ENCODE results near the gene C1QTNF9B. TPM values are rescaled to one million over a fixed set of nuclear protein-coding genes. Genes with fewer than 3 reads are reported as not detected.

The C1QTNF9B gene
- total RNA-seq, 1 donor from 2014 or later = not detected

GRCh38 chr13:23848646-23849141 is 48.6 kb downstream of the C1QTNF9B start:
- Mint-ChIP-seq H3K27ac (no peak overlapping the region), H3K27me3 (ENCODE audit: insufficient read depth, low read depth) (no peaks in the 10 kb centered on the region), H3K9me3 (no peaks in the 10 kb centered on the region), H3K36me3 (peaks cover under 1% of the 10 kb centered on the region), H3K4me1 (peaks cover 7% of the 10 kb centered on the region), H3K4me3 (no peak overlapping the region)
- Histone ChIP-seq H3K27ac (no peak overlapping the region), H3K36me3 (no peaks in the 10 kb centered on the region), H3F3A (ENCODE audit: low read depth) (peaks cover 6% of the 10 kb centered on the region), H3K4me3 (no peak overlapping the region), H3K9ac (no peak overlapping the region), H3K4me2 (no peak overlapping the region), H2AFZ (replicated peaks) (no peak overlapping the region), H3K9me3 (ENCODE audit: low read depth) (no peaks in the 10 kb centered on the region), H3K4me1 (peaks cover 10% of the 10 kb centered on the region), H4K20me1 (ENCODE audit: low read depth) (no peaks in the 10 kb centered on the region), H3K27me3 (no peaks in the 10 kb centered on the region), H3K79me2 (ENCODE audit: low read depth) (no peaks in the 10 kb centered on the region)
- TF ChIP-seq, protein P1, sequence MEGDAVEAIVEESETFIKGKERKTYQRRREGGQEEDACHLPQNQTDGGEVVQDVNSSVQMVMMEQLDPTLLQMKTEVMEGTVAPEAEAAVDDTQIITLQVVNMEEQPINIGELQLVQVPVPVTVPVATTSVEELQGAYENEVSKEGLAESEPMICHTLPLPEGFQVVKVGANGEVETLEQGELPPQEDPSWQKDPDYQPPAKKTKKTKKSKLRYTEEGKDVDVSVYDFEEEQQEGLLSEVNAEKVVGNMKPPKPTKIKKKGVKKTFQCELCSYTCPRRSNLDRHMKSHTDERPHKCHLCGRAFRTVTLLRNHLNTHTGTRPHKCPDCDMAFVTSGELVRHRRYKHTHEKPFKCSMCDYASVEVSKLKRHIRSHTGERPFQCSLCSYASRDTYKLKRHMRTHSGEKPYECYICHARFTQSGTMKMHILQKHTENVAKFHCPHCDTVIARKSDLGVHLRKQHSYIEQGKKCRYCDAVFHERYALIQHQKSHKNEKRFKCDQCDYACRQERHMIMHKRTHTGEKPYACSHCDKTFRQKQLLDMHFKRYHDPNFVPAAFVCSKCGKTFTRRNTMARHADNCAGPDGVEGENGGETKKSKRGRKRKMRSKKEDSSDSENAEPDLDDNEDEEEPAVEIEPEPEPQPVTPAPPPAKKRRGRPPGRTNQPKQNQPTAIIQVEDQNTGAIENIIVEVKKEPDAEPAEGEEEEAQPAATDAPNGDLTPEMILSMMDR (IDR thresholded peaks at IDR 0.05) = no peak
- TF ChIP-seq EZH2 (IDR thresholded peaks at IDR 0.05) (no peak), EZH2phosphoT487 (IDR thresholded peaks at IDR 0.05) (no peak)
- DNase-seq (ENCODE audit: low spot score) = no peak

DNA sequence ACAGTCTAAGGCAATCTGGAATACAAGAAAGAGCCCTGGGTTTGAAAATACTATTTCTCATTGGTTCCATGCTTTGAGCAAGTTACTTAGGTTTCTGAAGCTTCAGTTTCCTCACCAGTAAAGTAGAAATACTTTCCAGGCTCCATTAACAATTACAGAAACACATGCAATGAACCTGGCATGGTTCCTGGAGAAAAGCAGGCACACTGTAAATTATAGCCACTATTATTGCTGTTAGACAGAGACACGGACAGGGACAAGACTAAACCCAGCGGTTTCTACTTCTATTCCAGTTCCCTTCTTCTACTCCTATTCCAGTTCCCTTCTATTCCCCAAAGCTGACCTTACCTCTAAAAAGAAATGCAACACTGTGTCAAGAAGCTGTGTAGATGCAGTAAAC is 49.3 kb downstream of the C1QTNF9B start:
- TF ChIP-seq EZH2 (IDR thresholded peaks at IDR 0.05) = no peak
- TF ChIP-seq, protein P1 (IDR thresholded peaks at IDR 0.05) = no peak
- TF ChIP-seq EZH2phosphoT487 (IDR thresholded peaks at IDR 0.05) = no peak
- DNase-seq (ENCODE audit: low spot score) = no peak
- Histone ChIP-seq H3K27ac (no peak overlapping the region), H3K36me3 (no peaks in the 10 kb centered on the region), H4K20me1 (ENCODE audit: low read depth) (no peaks in the 10 kb centered on the region), H3K4me2 (no peak overlapping the region), H3K4me3 (no peak overlapping the region), H3K27me3 (no peaks in the 10 kb centered on the region), H3K79me2 (ENCODE audit: low read depth) (no peaks in the 10 kb centered on the region), H3K9ac (no peak overlapping the region), H2AFZ (replicated peaks) (no peak overlapping the region), H3F3A (ENCODE audit: low read depth) (peaks cover 6% of the 10 kb centered on the region), H3K9me3 (ENCODE audit: low read depth) (no peaks in the 10 kb centered on the region), H3K4me1 (peaks cover 16% of the 10 kb centered on the region)
- peaks cover 13% of the 10 kb centered on the region for H3K4me1 Mint-ChIP-seq
- no peak overlapping the region for H3K27ac Mint-ChIP-seq
- no peaks in the 10 kb centered on the region for H3K36me3 Mint-ChIP-seq
- H3K4me3 Mint-ChIP-seq = no peak overlapping the region
- H3K9me3 Mint-ChIP-seq = no peaks in the 10 kb centered on the region
- no peaks in the 10 kb centered on the region for H3K27me3 Mint-ChIP-seq (ENCODE audit: insufficient read depth, low read depth)

GRCh38 chr13:23847497-23847896 is 49.8 kb downstream of the C1QTNF9B start:
- Histone ChIP-seq H3K4me1 (peaks cover 18% of the 10 kb centered on the region), H3F3A (ENCODE audit: low read depth) (peaks cover 6% of the 10 kb centered on the region), H3K27me3 (no peaks in the 10 kb centered on the region), H4K20me1 (ENCODE audit: low read depth) (no peaks in the 10 kb centered on the region), H3K9ac (no peak overlapping the region), H3K79me2 (ENCODE audit: low read depth) (no peaks in the 10 kb centered on the region), H3K36me3 (no peaks in the 10 kb centered on the region), H2AFZ (replicated peaks) (no peak overlapping the region), H3K9me3 (ENCODE audit: low read depth) (no peaks in the 10 kb centered on the region), H3K4me3 (no peak overlapping the region), H3K27ac (no peak overlapping the region), H3K4me2 (no peak overlapping the region)
- H3K4me1 Mint-ChIP-seq = peaks cover 15% of the 10 kb centered on the region
- no peak for TF ChIP-seq EZH2 (IDR thresholded peaks at IDR 0.05)
- TF ChIP-seq, protein P1 (IDR thresholded peaks at IDR 0.05) = no peak
- no peak for TF ChIP-seq EZH2phosphoT487 (IDR thresholded peaks at IDR 0.05)
- H3K27ac Mint-ChIP-seq = no peak overlapping the region
- H3K9me3 Mint-ChIP-seq = no peaks in the 10 kb centered on the region
- H3K4me3 Mint-ChIP-seq = no peak overlapping the region
- DNase-seq (ENCODE audit: low spot score) = no peak
- H3K36me3 Mint-ChIP-seq = no peaks in the 10 kb centered on the region
- no peaks in the 10 kb centered on the region for H3K27me3 Mint-ChIP-seq (ENCODE audit: insufficient read depth, low read depth)
